GM12878 (cell line): ENCODE data around the gene SBNO1. TPM values are rescaled to one million over a fixed set of nuclear protein-coding genes. Genes with fewer than 3 reads are reported as not detected.
A peak's percentile ranks its signal among the peaks of the same experiment; 100 is the strongest.

ENCODE experiments used
- ATAC-seq: fragments of 200-7000 bp; cut with Tn5 transposase; 3 replicates; pipeline ENCODE4 v1.9.1; 2020; ENCODE audit warnings: mild to moderate bottlenecking, moderate library complexity
- BruUV-seq: library from RNA; stranded (reverse); fragments of 400-500 nt; replicated peaks from 2 replicates; lab custom pipeline; 2021; lab: Mats Ljungman, UMichigan
- CTCF ChIA-PET: fragments of 300-600 bp; sonication (Branson Sonifier 250); formaldehyde crosslinking; extraction: SDS; loops from one replicate; lab custom pipeline; 2021; ENCODE audit warnings: inconsistent platforms; lab: Yijun Ruan, JAX
- POLR2A ChIA-PET: fragments of 350-600 bp; formaldehyde crosslinking; extraction: SDS; loops from one replicate; lab custom pipeline; 2021; ENCODE audit warnings: inconsistent platforms; lab: Charles Lee
- RAD21 ChIA-PET: fragments of 300-600 bp; sonication (Branson Sonifier 250); formaldehyde crosslinking; loops from one replicate; lab custom pipeline; 2023; ENCODE audit warnings: antibody characterized with exemption; ENCODE audit not compliant: unreplicated experiment; lab: Charles Lee
- SMC1A ChIA-PET: fragments of 300-600 bp; sonication (Branson Sonifier 250); formaldehyde crosslinking; loops from one replicate; lab custom pipeline; 2023; ENCODE audit not compliant: unreplicated experiment, uncharacterized antibody; lab: Charles Lee
- DNase-seq: peaks from one replicate; pipeline ENCODE4 v3.0.0-alpha.2; 2011; ENCODE audit warnings: low read depth, low spot score
- FAIRE-seq: peaks from 3 replicates; lab custom pipeline; 2011; peaks lifted over from hg19 to GRCh38; lab: Jason Lieb, UNC
- H2AFZ ChIP-seq: 2 replicates; pipeline ENCODE4 v1.6.0; 2011; ENCODE audit warnings: low read depth, low read length, control low read depth; ENCODE audit not compliant: control insufficient read depth
- H3K27ac ChIP-seq: 2 replicates; pipeline ENCODE4 v1.5.1; 2011; ENCODE audit warnings: control low read depth; ENCODE audit not compliant: control insufficient read depth, insufficient read depth
- H3K27me3 ChIP-seq, 2 experiments: replicated peaks in 1 of 2; 2 replicates each; pipeline versions ENCODE4 v1.6.0 to v1.6.1; 2011; ENCODE audit warnings: low read length in 1 of 2; ENCODE audit not compliant: control insufficient read depth in 2 of 2, insufficient read depth in 2 of 2
- H3K36me3 ChIP-seq, 2 experiments: 2 replicates each; pipeline ENCODE4 v1.5.1; 2011; ENCODE audit warnings: low read length in 1 of 2; ENCODE audit not compliant: control insufficient read depth in 2 of 2, insufficient read depth in 2 of 2
- H3K4me1 ChIP-seq: 2 replicates; pipeline ENCODE4 v1.6.1; 2011; ENCODE audit warnings: mild to moderate bottlenecking, low read length, moderate library complexity, mixed read lengths; ENCODE audit not compliant: control insufficient read depth, insufficient read depth
- H3K4me2 ChIP-seq: 2 replicates; pipeline ENCODE4 v1.6.0; 2011; ENCODE audit warnings: control low read depth; ENCODE audit not compliant: control insufficient read depth, insufficient read depth
- H3K4me3 ChIP-seq: fragments of 200-600 bp; sonication (generic); 2 replicates; pipeline ENCODE4 v1.5.1; 2016
- H3K79me2 ChIP-seq: 2 replicates; pipeline ENCODE4 v1.6.0; 2011; ENCODE audit warnings: low read length; ENCODE audit not compliant: control insufficient read depth, insufficient read depth
- H3K9ac ChIP-seq: 2 replicates; pipeline ENCODE4 v1.8.0; 2011; ENCODE audit warnings: low read length, control low read depth, mixed read lengths; ENCODE audit not compliant: control insufficient read depth, insufficient read depth
- H3K9me3 ChIP-seq: replicated peaks from 3 replicates; pipeline ENCODE4 v1.5.1; 2011; ENCODE audit warnings: mild to moderate bottlenecking, low read length; ENCODE audit not compliant: control insufficient read depth, insufficient read depth
- H4K20me1 ChIP-seq: 2 replicates; pipeline ENCODE4 v1.6.0; 2011; ENCODE audit not compliant: control insufficient read depth, insufficient read depth
- BHLHE40 ChIP-seq, 2 experiments: fragments of 450-650 bp in 1 of 2; IDR thresholded peaks; 2 replicates each; pipeline ENCODE4 v1.6.1; 2011 to 2017; ENCODE audit warnings: low read depth in 2 of 2, borderline replicate concordance in 1 of 2, improper control_type of control experiment in 1 of 2, low read length in 1 of 2, mild to moderate bottlenecking in 1 of 2
- CBFB ChIP-seq: IDR thresholded peaks from 2 replicates; pipeline ENCODE4 v1.6.1; 2016; ENCODE audit warnings: antibody characterized with exemption, low read depth
- CBX5 ChIP-seq: sonication (generic); IDR thresholded peaks from 2 replicates; pipeline ENCODE4 v1.6.1; 2016; ENCODE audit warnings: low read depth, moderate library complexity, mild to moderate bottlenecking, inconsistent platforms
- ELK1 ChIP-seq: IDR thresholded peaks from 2 replicates; pipeline ENCODE4 v1.6.1; 2012; ENCODE audit warnings: low read depth, low read length, improper control_type of control experiment
- FOXK2 ChIP-seq: fragments of 450-650 bp; IDR thresholded peaks from 2 replicates; pipeline ENCODE4 v1.6.1; 2017; ENCODE audit warnings: mild to moderate bottlenecking, moderate library complexity
- IKZF1 ChIP-seq: fragments of 450-650 bp; conservative IDR thresholded peaks from 2 replicates; pipeline ENCODE4 v1.6.1; 2017; ENCODE audit warnings: antibody characterized with exemption, mild to moderate bottlenecking
- IRF5 ChIP-seq: fragments of 450-650 bp; IDR thresholded peaks from 2 replicates; pipeline ENCODE4 v1.6.1; 2017; ENCODE audit warnings: borderline replicate concordance
- JUND ChIP-seq: IDR thresholded peaks from 2 replicates; pipeline ENCODE4 v1.6.1; 2012; ENCODE audit warnings: low read depth, mild to moderate bottlenecking, low read length, improper control_type of control experiment, moderate library complexity
- LARP7 ChIP-seq: fragments of 450-650 bp; IDR thresholded peaks from 2 replicates; pipeline ENCODE4 v1.6.1; 2017; ENCODE audit warnings: mild to moderate bottlenecking
- NR2C1 ChIP-seq: fragments of 450-650 bp; IDR thresholded peaks from 2 replicates; pipeline ENCODE4 v1.6.1; 2017; ENCODE audit warnings: antibody characterized with exemption, mild to moderate bottlenecking, moderate library complexity
- NR2F1 ChIP-seq: fragments of 450-650 bp; conservative IDR thresholded peaks from 2 replicates; pipeline ENCODE4 v1.6.1; 2017; ENCODE audit warnings: mild to moderate bottlenecking
- POLR2A ChIP-seq: IDR thresholded peaks from 2 replicates; pipeline ENCODE4 v1.6.1; 2011; ENCODE audit warnings: low read depth, mild to moderate bottlenecking, low read length
- POLR2AphosphoS5 ChIP-seq: IDR thresholded peaks from 2 replicates; pipeline ENCODE4 v1.6.1; 2011; ENCODE audit warnings: mild to moderate bottlenecking, low read length, inconsistent platforms
- RB1 ChIP-seq: fragments of 450-650 bp; formaldehyde crosslinking; IDR thresholded peaks from 2 replicates; pipeline ENCODE4 v1.6.1; 2017; ENCODE audit warnings: mild to moderate bottlenecking, borderline replicate concordance
- SMC3 ChIP-seq: IDR thresholded peaks from 2 replicates; pipeline ENCODE4 v1.6.1; 2011; ENCODE audit warnings: low read length, improper control_type of control experiment, borderline replicate concordance
- STAT1 ChIP-seq: fragments of 450-650 bp; conservative IDR thresholded peaks from 2 replicates; pipeline ENCODE4 v1.6.1; 2014; ENCODE audit warnings: antibody characterized with exemption, mild to moderate bottlenecking
- TAF1 ChIP-seq: IDR thresholded peaks from 2 replicates; pipeline ENCODE4 v1.6.1; 2011; ENCODE audit warnings: mild to moderate bottlenecking, low read depth, low read length, borderline replicate concordance
- TBL1XR1 ChIP-seq: IDR thresholded peaks from 2 replicates; pipeline ENCODE4 v1.6.1; 2012; ENCODE audit warnings: low read depth, low read length, improper control_type of control experiment
- YY1 ChIP-seq: IDR thresholded peaks from 2 replicates; pipeline ENCODE4 v1.6.1; 2011; ENCODE audit warnings: low read depth, mild to moderate bottlenecking, low read length
- ZNF24 ChIP-seq: fragments of 450-650 bp; IDR thresholded peaks from 2 replicates; pipeline ENCODE4 v1.6.1; 2017; ENCODE audit warnings: antibody characterized with exemption, mild to moderate bottlenecking
- WGBS: methylation state at CpG from one replicate; pipeline ENCODE4 v1.1.6; 2016; ENCODE audit warnings: low lambda C conversion rate; ENCODE audit not compliant: insufficient replicate concordance, insufficient coverage; ENCODE audit errors: missing lambda C conversion rate; 5-methylcytosine and 5-hydroxymethylcytosine counted together
- in situ Hi-C: fragments of 300-500 bp; cut with MboI; formaldehyde crosslinking; loops from 9 replicates; pipeline ENCODE4 v1.14.3; 2018; ENCODE audit warnings: mixed read lengths
- intact Hi-C: fragments of 100-400 bp; cut with micrococcal nuclease; formaldehyde crosslinking; loops from one replicate; pipeline ENCODE4 v1.14.2; 2022; ENCODE audit not compliant: unreplicated experiment
- polyA plus RNA-seq, 11 experiments: library from polyadenylated mRNA; depleted of rRNA in 4 of 11; unstranded in 6 of 11; stranded (reverse) in 5 of 11; fragments of >200 nt; fragmentation: Nextera tagmentation in 4 of 11; fragmentation: Illumina TruSeq in 1 of 11; extraction: Ambion mirVana in 4 of 11; extraction: Trizol in 1 of 11; gene quantifications; 1 replicate in 1 of 11; 2 replicates in 10 of 11; pipeline versions ENCODE4 v1.2.1 to v1.2.3, GENCODE V29; 2011 to 2016; ENCODE audit warnings: inconsistent platforms in 2 of 11, missing spikeins in 2 of 11, low read depth in 1 of 11
- total RNA-seq, 4 experiments: library from RNA; depleted of rRNA in 3 of 4; stranded (reverse); fragments of >200 nt in 3 of 4; fragmentation: Illumina TruSeq in 1 of 4; extraction: Trizol in 1 of 4; gene quantifications; 2 replicates each; pipeline versions ENCODE4 v1.2.1 to v1.2.3, GENCODE V29; 2013 to 2021

SBNO1 gene
- total and polyA plus RNA-seq, 10 of the 15 experiments (the other 5 are each of a cell fraction or from before 2014, with no cell fraction given): 7.5 to 39.7 (median 20.9) TPM

- TF ChIP-seq CBX5 (no peak), JUND (no peak), POLR2A (no peak), IRF5 (no peak), FOXK2 (no peak), RB1 (no peak), ZNF24 (no peak), TAF1 (no peak)
- TF ChIP-seq, all 136 proteins: peak for 0
These were observed 26.1 kb upstream of the SBNO1 start (continued) for GRCh38 chr12:123390498-123391426.

GRCh38 chr12:123389560-123390351 is 25.1 kb upstream of the SBNO1 start:
- DNase-seq (no peak), ATAC-seq (peak; percentile 63), FAIRE-seq (no peak)
- Histone ChIP-seq H3K27ac (peak overlapping the region; percentile 59), H3K4me3 (peak overlapping the region; percentile 81), H3K4me1 (peaks cover 20% of the 10 kb centered on the region), H3K79me2 (peaks cover 46% of the 10 kb centered on the region), H3K36me3 (peaks cover 4 to 8% of the 10 kb centered on the region in 2 experiments), H3K9ac (peak overlapping the region; percentile 73), H3K4me2 (peak overlapping the region; percentile 91), H2AFZ (peak overlapping the region; percentile 46), H4K20me1 (no peaks in the 10 kb centered on the region), H3K9me3 (no peaks in the 10 kb centered on the region), H3K27me3 (no peaks in the 10 kb centered on the region)
- in situ Hi-C loops: no loop called here
- SMC1A ChIA-PET: interaction anchor here (0.7 to 1.6 kb wide), 3 partner anchors 26 to 131 kb away, joined by 3 to 4 read pairs (median 3); no protein-coding TSS in a partner anchor
- BruUV-seq: no TSS peak
- POLR2A ChIA-PET: no interaction called here
- WGBS: 7% methylated on average over 61 of the region's 66 CpGs
- RAD21 ChIA-PET: interaction anchor here (1.6 kb wide), 1 partner anchor 25 kb away, joined by 4 read pairs; no protein-coding TSS in a partner anchor
- intact Hi-C loops: loop anchor here (2.0 to 5.0 kb wide), 2 partner anchors 43 to 69 kb away; partner anchors contain the start of gene SNRNP35
- CTCF ChIA-PET: interaction anchor here (1.2 kb wide), 1 partner anchor 80 kb away, joined by 4 read pairs; no protein-coding TSS in a partner anchor
- no peak for TF ChIP-seq TBL1XR1
- TF ChIP-seq YY1: peak; percentile 56; the same call in 1 of the 2 replicates
- peak; percentile 50; the same call in 1 of the 2 replicates for TF ChIP-seq IKZF1
- peak in 1 of 2 experiments; percentile 50; a peak in 2 of 4 replicates for TF ChIP-seq BHLHE40 (IDR thresholded peaks at IDR 0.05; ENCODE audit: borderline replicate concordance in 1 of 2, low read depth in 2 of 2, low read length in 1 of 2)
- 0 out of 2 replicates have a peak, but pooled peaks have one; percentile 11 for TF ChIP-seq SMC3
- TF ChIP-seq LARP7: peak; percentile 38; the same call in 1 of the 2 replicates
- TF ChIP-seq CBFB: 0 out of 2 replicates have a peak, but pooled peaks have one; percentile 27
- no peak for TF ChIP-seq POLR2AphosphoS5
- no peak for TF ChIP-seq STAT1
- 0 out of 2 replicates have a peak, but pooled peaks have one; percentile 16 for TF ChIP-seq NR2C1
- TF ChIP-seq POLR2A: peak; percentile 53
- TF ChIP-seq ELK1: no peak
- TF ChIP-seq NR2F1: peak; percentile 69
